ENCODE measurements around the gene GNE. TPM values are rescaled to one million over a fixed set of nuclear protein-coding genes. Genes with fewer than 3 reads are reported as not detected.

GNE gene
- total and polyA plus RNA-seq, 9 of the 15 experiments (the other 6 are each of a cell fraction or from before 2014, with no cell fraction given), result 5.1 to 18.6 (median 12.0) TPM

GRCh38 chr9:36192196-36192595, 66.1 kb downstream of the GNE start (continued):
- no peak for TF ChIP-seq RREB1 (CRISPR knock-in tag; IDR thresholded peaks at IDR 0.05)
- TF ChIP-seq SMAD1 (IDR thresholded peaks at IDR 0.05; ENCODE audit: low read depth, low read length, partially characterized antibody), result no peak
- no peak for TF ChIP-seq POLR2AphosphoS2 (IDR thresholded peaks at IDR 0.05; ENCODE audit: low read length)
- TF ChIP-seq HDAC2 (IDR thresholded peaks at IDR 0.05), result no peak
- no peak for TF ChIP-seq ZNF717 (CRISPR knock-in tag; IDR thresholded peaks at IDR 0.05)

- FAIRE-seq (no peak), DNase-seq (ENCODE audit: extremely low read depth in 1 of 4, low spot score in 3 of 4) (no peak), ATAC-seq (no peak)
- H3K36me3 ChIP-seq (ENCODE audit: control insufficient read depth, insufficient read depth, low read length), result peaks cover 28% of the 10 kb centered on the region; the same call in 2 of the 3 replicates
- H3K4me2 ChIP-seq (ENCODE audit: insufficient read depth, low read length), result peak overlapping the region; percentile 87
- H2AFZ ChIP-seq (ENCODE audit: low read depth, low read length), result no peak overlapping the region
- BruUV-seq (replicated peaks), result no TSS peak
- H3K9me1 ChIP-seq (ENCODE audit: control insufficient read depth, insufficient read depth, low read length), result no peaks in the 10 kb centered on the region
- peaks cover 50% of the 10 kb centered on the region for H3K79me2 ChIP-seq (ENCODE audit: control insufficient read depth, insufficient read depth, low read length)
- peak overlapping the region; percentile 96 to 100 for H3K9ac ChIP-seq (ENCODE audit: insufficient read depth in 1 of 2, low read depth in 2 of 2, low read length in 2 of 2)
- POLR2A ChIA-PET, result interaction anchor here (0.7 to 2.8 kb wide), 9 partner anchors 9 to 25 kb away, joined by 3 to 13 read pairs (median 4); no protein-coding TSS in a partner anchor
- intact Hi-C loops (cut with micrococcal nuclease) (no loop called here), in situ Hi-C loops (cut with MboI) (no loop called here)
- no peaks in the 10 kb centered on the region for H3K27me3 ChIP-seq (ENCODE audit: control insufficient read depth in 2 of 2, insufficient read depth in 2 of 2, low read length in 2 of 2)
- CTCF ChIA-PET (ENCODE audit: low intra/inter-chr PET ratio), result interaction anchor here (0.7 kb wide), 1 partner anchor 146 kb away, joined by 3 read pairs; no protein-coding TSS in a partner anchor
- peak overlapping the region; percentile 93 for H3K27ac ChIP-seq (ENCODE audit: extremely low read depth, low read depth, low read length)
- H4K20me1 ChIP-seq (replicated peaks; ENCODE audit: control insufficient read depth, insufficient read depth, low read length), result peaks cover 28% of the 10 kb centered on the region
- peak overlapping the region; percentile 97 for H3K4me3 ChIP-seq
- H3K4me1 ChIP-seq (replicated peaks in 1 of 2; ENCODE audit: control insufficient read depth in 2 of 2, insufficient read depth in 2 of 2, low read length in 2 of 2), result peaks cover 3 to 12% of the 10 kb centered on the region in 2 experiments; a peak in 4 of 5 replicates
- H3K9me3 ChIP-seq (replicated peaks; ENCODE audit: control insufficient read depth, insufficient read depth, low read depth, low read length), result no peaks in the 10 kb centered on the region
- 0% methylated on average over 7 of the region's 7 CpGs for WGBS (ENCODE audit: insufficient coverage, low coverage, missing lambda C conversion rate)
- TF ChIP-seq SPI1 (IDR thresholded peaks at IDR 0.05; ENCODE audit: borderline replicate concordance, low read depth, low read length), result no peak
- no peak for TF ChIP-seq PBX2 (CRISPR knock-in tag; IDR thresholded peaks at IDR 0.05; ENCODE audit: low read depth)
- TF ChIP-seq PBX2 (tag; conservative IDR thresholded peaks at IDR 0.05; ENCODE audit: low read depth), result peak; percentile 70
- TF ChIP-seq PKNOX1 (IDR thresholded peaks at IDR 0.05), result peak; percentile 62
- TF ChIP-seq POLR3A (IDR thresholded peaks at IDR 0.05; ENCODE audit: borderline replicate concordance, extremely low read depth, insufficient read depth, insufficient read length), result no peak
- no peak for TF ChIP-seq BRCA1 (IDR thresholded peaks at IDR 0.05)
- TF ChIP-seq BRCA1 (CRISPR knock-in tag; IDR thresholded peaks at IDR 0.05), result no peak
- TF ChIP-seq MEIS2 (IDR thresholded peaks at IDR 0.05; ENCODE audit: partially characterized antibody), result peak; percentile 77
Measured at GRCh38 chr9:36191686-36192085, 66.6 kb downstream of the GNE start.

Data from K562 (cell line).